Measurements from ENCODE around the gene MYL12B.
A peak's percentile ranks its signal among the peaks of the same experiment; 100 is the strongest.

MYL12B gene

DNA sequence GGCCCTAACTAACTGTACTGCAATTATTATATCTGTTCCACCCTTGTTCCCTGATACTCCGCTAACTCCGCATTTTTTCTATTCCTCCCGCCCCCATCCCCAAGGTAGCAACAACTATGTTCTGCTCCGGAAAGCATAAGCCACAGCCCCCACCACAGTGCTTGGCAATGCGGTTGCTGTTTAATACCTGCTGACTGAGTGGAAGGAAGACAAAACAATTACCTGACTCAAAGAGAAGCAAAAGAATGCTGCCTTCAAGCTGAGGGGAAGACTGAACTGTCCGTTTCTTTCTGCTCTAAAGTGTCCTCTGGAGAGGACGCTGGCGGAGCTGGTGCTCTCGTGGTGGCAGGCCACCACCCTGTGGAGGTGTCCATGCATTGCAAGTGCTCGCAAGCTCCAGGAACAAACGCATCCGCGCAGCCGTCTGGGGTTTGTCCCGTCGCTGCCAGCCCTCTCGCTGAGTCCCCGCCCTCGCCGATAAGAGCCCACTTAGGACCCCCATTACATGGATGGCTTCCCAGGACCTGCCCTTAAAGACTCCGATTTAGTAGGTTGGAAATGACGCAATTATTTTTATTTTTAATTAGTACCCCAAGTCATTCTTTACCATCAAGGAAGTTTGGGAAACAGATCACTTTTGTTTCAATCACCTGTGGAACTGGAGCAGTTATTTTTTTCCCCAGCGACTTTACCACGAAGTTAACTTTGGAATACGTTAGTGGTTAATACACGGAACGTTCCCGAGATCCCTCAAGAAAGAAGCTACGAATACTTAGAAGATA is 15.9 kb upstream of the MYL12B start:
- Histone ChIP-seq H3K27ac (replicated peaks; ENCODE audit: low read length) (no peak overlapping the region), H2BK120ac (ENCODE audit: low read depth, low read length) (no peak overlapping the region), H2BK12ac (ENCODE audit: low read length) (no peak overlapping the region), H3K18ac (ENCODE audit: low read length) (no peak overlapping the region), H2AFZ (ENCODE audit: low read length) (peak overlapping the region; percentile 49), H3K79me1 (ENCODE audit: low read depth, low read length) (peaks cover 5% of the 10 kb centered on the region), H4K8ac (ENCODE audit: low read depth, low read length) (no peak overlapping the region), H3K14ac (ENCODE audit: low read length) (no peak overlapping the region), H3K36me3 (replicated peaks in 1 of 2; ENCODE audit: control insufficient read depth in 2 of 2, insufficient read depth in 2 of 2, low read length in 2 of 2) (peaks cover 0 to 21% of the 10 kb centered on the region in 2 donors), H4K91ac (ENCODE audit: low read depth, low read length, poor library complexity) (no peak overlapping the region), H2BK15ac (ENCODE audit: low read length) (no peak overlapping the region), H3K9me3 (replicated peaks in 1 of 2; ENCODE audit: control insufficient read depth in 2 of 2, insufficient read depth in 1 of 2, low read depth in 1 of 2, low read length in 2 of 2) (peaks cover 4 to 19% of the 10 kb centered on the region in 2 donors), H3K9ac (ENCODE audit: low read depth, low read length, poor library complexity) (no peak overlapping the region), H2BK5ac (ENCODE audit: low read length) (no peak overlapping the region), H3K4me1 (ENCODE audit: control insufficient read depth in 2 of 2, insufficient read depth in 1 of 2, low read depth in 1 of 2, low read length in 2 of 2) (peaks cover 0 to 3% of the 10 kb centered on the region in 2 donors), H3K4me2 (ENCODE audit: insufficient read depth, low read length, poor library complexity, severe bottlenecking) (peak overlapping the region; percentile 2), H3K23ac (ENCODE audit: low read depth, low read length, poor library complexity) (no peak overlapping the region), H2AK5ac (ENCODE audit: low read depth, low read length) (no peak overlapping the region), H3K4me3 (ENCODE audit: low read length in 2 of 2) (no peak overlapping the region), H3K4ac (ENCODE audit: low read length) (no peak overlapping the region), H3K27me3 (ENCODE audit: control insufficient read depth in 3 of 3, insufficient read depth in 3 of 3, low read depth in 1 of 3, low read length in 3 of 3) (no peaks in the 10 kb centered on the region)
- peak; percentile 69 for DNase-seq (ENCODE audit: low spot score)
- WGBS, 2 donors (ENCODE audit: extremely low coverage in 2 of 2, insufficient read length in 2 of 2, insufficient replicate concordance in 1 of 2), result 100% methylated on average over 3 of the region's 29 CpGs; no CpG with 5 or more reads in 1 of the 2 donors

DNA sequence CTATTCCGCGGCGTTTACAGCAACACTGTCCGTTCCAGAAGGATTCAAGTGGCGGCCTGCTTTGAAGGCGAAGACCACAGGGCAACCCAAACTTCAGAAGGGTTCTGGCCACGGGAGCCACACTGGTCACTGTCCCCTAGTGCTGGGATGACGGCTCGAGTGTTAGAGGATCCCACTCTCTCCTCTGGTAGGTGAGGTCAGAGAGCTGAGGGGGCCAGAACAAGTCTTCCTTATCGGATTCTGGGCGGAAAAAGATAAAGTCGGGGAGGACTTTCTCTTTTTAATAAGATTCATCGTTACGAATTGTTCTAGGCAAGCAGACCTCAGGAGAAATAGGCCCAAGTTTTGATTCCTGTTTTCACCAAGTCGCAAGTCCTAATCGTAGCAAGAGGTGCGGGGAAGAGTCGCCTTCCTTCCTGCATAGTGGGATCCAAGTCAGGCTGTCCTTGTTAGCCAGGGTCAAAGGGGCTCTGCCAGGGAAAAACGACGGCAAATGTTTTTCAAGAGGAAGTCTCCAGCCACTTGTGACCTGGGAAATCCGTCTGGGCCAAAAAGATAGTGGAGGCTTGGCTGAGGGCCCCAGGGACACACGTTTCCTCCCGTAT is 15.2 kb upstream of the MYL12B start:
- Histone ChIP-seq H2BK120ac (ENCODE audit: low read depth, low read length) (no peak overlapping the region), H3K18ac (ENCODE audit: low read length) (peak overlapping the region; percentile 72), H4K8ac (ENCODE audit: low read depth, low read length) (no peak overlapping the region), H2BK5ac (ENCODE audit: low read length) (peak overlapping the region; percentile 91), H3K23ac (ENCODE audit: low read depth, low read length, poor library complexity) (peak overlapping the region; percentile 97), H3K4me3 (ENCODE audit: low read length in 2 of 2) (peak overlapping the region; percentile 71 to 93), H3K36me3 (replicated peaks in 1 of 2; ENCODE audit: control insufficient read depth in 2 of 2, insufficient read depth in 2 of 2, low read length in 2 of 2) (peaks cover 0 to 27% of the 10 kb centered on the region in 2 donors), H3K27ac (replicated peaks; ENCODE audit: low read length) (peak overlapping the region; percentile 19), H3K14ac (ENCODE audit: low read length) (no peak overlapping the region), H4K91ac (ENCODE audit: low read depth, low read length, poor library complexity) (no peak overlapping the region), H2BK12ac (ENCODE audit: low read length) (no peak overlapping the region), H2AFZ (ENCODE audit: low read length) (peak overlapping the region; percentile 92), H3K9ac (ENCODE audit: low read depth, low read length, poor library complexity) (no peak overlapping the region), H3K79me1 (ENCODE audit: low read depth, low read length) (peaks cover 5% of the 10 kb centered on the region), H3K27me3 (ENCODE audit: control insufficient read depth in 3 of 3, insufficient read depth in 3 of 3, low read depth in 1 of 3, low read length in 3 of 3) (no peaks in the 10 kb centered on the region), H3K9me3 (replicated peaks in 1 of 2; ENCODE audit: control insufficient read depth in 2 of 2, insufficient read depth in 1 of 2, low read depth in 1 of 2, low read length in 2 of 2) (peaks cover 2 to 13% of the 10 kb centered on the region in 2 donors), H2BK15ac (ENCODE audit: low read length) (no peak overlapping the region), H3K4me1 (ENCODE audit: control insufficient read depth in 2 of 2, insufficient read depth in 1 of 2, low read depth in 1 of 2, low read length in 2 of 2) (peaks cover 0 to 3% of the 10 kb centered on the region in 2 donors), H3K4ac (ENCODE audit: low read length) (no peak overlapping the region), H2AK5ac (ENCODE audit: low read depth, low read length) (no peak overlapping the region), H3K4me2 (ENCODE audit: insufficient read depth, low read length, poor library complexity, severe bottlenecking) (peak overlapping the region; percentile 67)
- no CpG with 5 or more reads among the region's 23 CpGs for WGBS, 2 donors (ENCODE audit: extremely low coverage in 2 of 2, insufficient read length in 2 of 2, insufficient replicate concordance in 1 of 2)
- no peak for DNase-seq (ENCODE audit: low spot score)

DNA sequence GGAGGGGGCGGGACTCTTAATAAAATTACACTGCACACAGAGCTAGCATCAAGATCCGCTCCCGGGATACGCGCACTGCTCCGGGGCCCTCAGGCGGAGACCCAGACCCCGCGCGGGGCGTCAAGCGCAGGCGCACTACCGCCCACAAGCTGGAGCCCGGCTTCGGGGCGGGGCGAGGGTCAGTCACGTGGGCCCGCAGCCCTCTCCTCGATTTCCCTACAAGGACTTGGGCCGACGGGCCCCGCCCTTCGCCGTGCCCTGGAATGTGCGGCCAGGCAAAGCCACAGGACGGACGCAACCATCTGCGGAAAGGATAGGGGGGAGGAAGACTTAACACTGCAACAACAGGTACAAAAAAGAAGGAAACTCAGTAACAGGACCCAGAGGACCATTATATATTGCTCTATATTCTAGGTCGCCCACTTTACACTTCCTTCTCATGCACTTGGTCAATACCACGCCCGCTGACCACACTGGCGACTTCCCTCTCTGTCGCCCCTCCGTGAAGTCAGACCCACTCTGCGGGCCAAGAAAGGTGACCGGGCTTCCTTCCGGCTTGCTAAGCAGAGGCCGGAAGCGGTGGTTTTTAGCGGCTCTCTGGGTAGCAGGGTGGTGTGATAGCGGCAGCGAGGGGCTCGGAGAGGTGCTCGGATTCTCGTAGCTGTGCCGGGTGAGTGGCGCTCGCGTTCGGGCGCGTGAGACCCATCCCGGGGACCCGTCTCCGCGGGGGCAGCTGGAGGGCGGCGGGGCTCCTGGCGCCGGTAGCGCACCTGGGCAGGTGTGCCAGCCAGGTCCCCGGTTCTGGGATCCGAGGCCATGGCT is 14.5 kb upstream of the MYL12B start, which contains the start of gene MYL12A:
Gene MYL12A (plus strand): TSS at position 562 of the 822 bp plus-strand sequence. CDS start 5,447 bp downstream, outside the sequence.
- peak within 1 kb of the TSS; percentile 98 for H3K18ac ChIP-seq (ENCODE audit: low read length)
- H3K27ac ChIP-seq (replicated peaks; ENCODE audit: low read length), result peak within 1 kb of the TSS; percentile 84
- H3K9me3 ChIP-seq (replicated peaks in 1 of 2; ENCODE audit: control insufficient read depth in 2 of 2, insufficient read depth in 1 of 2, low read depth in 1 of 2, low read length in 2 of 2), result peaks cover 2 to 12% of the 10 kb centered on the region in 2 donors
- H2BK5ac ChIP-seq (ENCODE audit: low read length), result peak within 1 kb of the TSS; percentile 91
- WGBS, 2 donors (ENCODE audit: extremely low coverage in 2 of 2, insufficient read length in 2 of 2, insufficient replicate concordance in 1 of 2), result no CpG with 5 or more reads among the region's 65 CpGs
- peak within 1 kb of the TSS; percentile 92 for H2AFZ ChIP-seq (ENCODE audit: low read length)
- peak within 1 kb of the TSS; percentile 93 to 96 for H3K4me3 ChIP-seq (ENCODE audit: low read length in 2 of 2)
- peak within 1 kb of the TSS; percentile 53 for H3K4ac ChIP-seq (ENCODE audit: low read length)
- peak; percentile 94 for DNase-seq (ENCODE audit: low spot score)
- no peaks in the 10 kb centered on the region for H3K27me3 ChIP-seq (ENCODE audit: control insufficient read depth in 3 of 3, insufficient read depth in 3 of 3, low read depth in 1 of 3, low read length in 3 of 3)
- peak within 1 kb of the TSS; percentile 63 for H2AK5ac ChIP-seq (ENCODE audit: low read depth, low read length)
- peak within 1 kb of the TSS; percentile 67 for H3K4me2 ChIP-seq (ENCODE audit: insufficient read depth, low read length, poor library complexity, severe bottlenecking)
- peak within 1 kb of the TSS; percentile 73 for H2BK12ac ChIP-seq (ENCODE audit: low read length)
- H3K23ac ChIP-seq (ENCODE audit: low read depth, low read length, poor library complexity), result peak within 1 kb of the TSS; percentile 97
- peak within 1 kb of the TSS; percentile 84 for H3K14ac ChIP-seq (ENCODE audit: low read length)
- peaks cover 0 to 3% of the 10 kb centered on the region in 2 donors for H3K4me1 ChIP-seq (ENCODE audit: control insufficient read depth in 2 of 2, insufficient read depth in 1 of 2, low read depth in 1 of 2, low read length in 2 of 2)
- H4K91ac ChIP-seq (ENCODE audit: low read depth, low read length, poor library complexity), result no peak within 1 kb of the TSS
- H3K9ac ChIP-seq (ENCODE audit: low read depth, low read length, poor library complexity), result peak within 1 kb of the TSS; percentile 97
- peak within 1 kb of the TSS; percentile 97 for H2BK15ac ChIP-seq (ENCODE audit: low read length)
- peak within 1 kb of the TSS; percentile 81 for H2BK120ac ChIP-seq (ENCODE audit: low read depth, low read length)
- H4K8ac ChIP-seq (ENCODE audit: low read depth, low read length), result peak within 1 kb of the TSS; percentile 23
- peaks cover 5% of the 10 kb centered on the region for H3K79me1 ChIP-seq (ENCODE audit: low read depth, low read length)
- H3K36me3 ChIP-seq (replicated peaks in 1 of 2; ENCODE audit: control insufficient read depth in 2 of 2, insufficient read depth in 2 of 2, low read length in 2 of 2), result peaks cover 0 to 34% of the 10 kb centered on the region in 2 donors

All from neuronal stem cell (in vitro differentiated cells).